B cell (primary cell): ENCODE measurements around the gene MDFI.

ENCODE experiments used
- CTCF ChIP-seq: fragments of 200-600 bp; IDR thresholded peaks from one replicate; pipeline ENCODE4 v1.8.0; 2022; ENCODE audit warnings: antibody characterized with exemption, mild to moderate bottlenecking
- EZH2 ChIP-seq: IDR thresholded peaks from 2 replicates; pipeline ENCODE4 v1.6.1; 2012; ENCODE audit warnings: borderline replicate concordance, low read depth, mild to moderate bottlenecking, moderate library complexity, low read length; ENCODE audit not compliant: insufficient read depth, poor library complexity, severe bottlenecking

GRCh38 chr6:41622206-41622988, 15.9 kb upstream of the MDFI start:
- TF ChIP-seq EZH2 (no peak), CTCF (no peak)
